Ishikawa (cell line): ENCODE measurements around the gene STEAP3.

Experiments used
- CEBPB ChIP-seq: IDR thresholded peaks from 2 replicates; pipeline ENCODE4 v1.6.1; 2012
- CREB1 ChIP-seq: IDR thresholded peaks from 2 replicates; pipeline ENCODE4 v1.6.1; 2012; ENCODE audit warnings: low read depth
- EGR1 ChIP-seq: IDR thresholded peaks from 2 replicates; pipeline ENCODE4 v1.6.1; 2012
- EP300 ChIP-seq: IDR thresholded peaks from 2 replicates; pipeline ENCODE4 v1.6.1; 2012; ENCODE audit warnings: borderline replicate concordance
- FOXM1 ChIP-seq: IDR thresholded peaks from 2 replicates; pipeline ENCODE4 v1.6.1; 2012; ENCODE audit warnings: low read depth, borderline replicate concordance
- NFIC ChIP-seq: IDR thresholded peaks from 2 replicates; pipeline ENCODE4 v1.6.1; 2012
- RAD21 ChIP-seq: IDR thresholded peaks from 2 replicates; pipeline ENCODE4 v1.6.1; 2012; ENCODE audit warnings: low read depth
- TAF1 ChIP-seq: IDR thresholded peaks from 2 replicates; pipeline ENCODE4 v1.6.1; 2012; ENCODE audit warnings: low read depth, mild to moderate bottlenecking
- TCF12 ChIP-seq: IDR thresholded peaks from 2 replicates; pipeline ENCODE4 v1.6.1; 2012; ENCODE audit warnings: low read depth
- TEAD4 ChIP-seq: IDR thresholded peaks from 2 replicates; pipeline ENCODE4 v1.6.1; 2012
- YY1 ChIP-seq: IDR thresholded peaks from 2 replicates; pipeline ENCODE4 v1.6.1; 2012; ENCODE audit warnings: low read depth
- ZBTB7A ChIP-seq: IDR thresholded peaks from 2 replicates; pipeline ENCODE4 v1.6.1; 2012; ENCODE audit warnings: low read depth
- TF ChIP-seq, protein P1 (sequence below): IDR thresholded peaks from 2 replicates; pipeline ENCODE4 v1.6.1; 2012; ENCODE audit warnings: low read depth, mild to moderate bottlenecking
- TF ChIP-seq, protein P2 (sequence below): IDR thresholded peaks from 2 replicates; pipeline ENCODE4 v1.6.1; 2012
- TF ChIP-seq, protein P3 (sequence below): IDR thresholded peaks from 2 replicates; pipeline ENCODE4 v1.6.1; 2012

STEAP3 gene

DNA sequence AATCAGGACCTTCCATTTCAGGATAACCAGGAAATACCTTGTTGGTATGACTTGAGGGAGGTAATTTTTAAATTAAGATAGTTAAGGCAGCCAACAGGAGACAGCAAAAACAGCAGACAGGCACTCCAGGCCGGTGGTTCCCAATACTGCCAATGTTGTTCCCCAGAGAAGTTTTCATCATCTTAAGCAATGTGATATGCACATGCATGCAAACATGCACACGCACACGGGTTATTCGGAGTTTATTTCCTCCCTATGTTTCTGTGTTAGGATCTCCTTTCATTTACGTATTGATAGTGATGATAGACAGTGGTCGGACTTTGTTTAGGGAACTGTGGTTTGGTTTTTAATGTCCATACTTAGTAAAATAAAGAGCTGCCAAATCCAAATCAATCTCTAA, 55.3 kb downstream of the STEAP3 start:
- TF ChIP-seq, protein P1, sequence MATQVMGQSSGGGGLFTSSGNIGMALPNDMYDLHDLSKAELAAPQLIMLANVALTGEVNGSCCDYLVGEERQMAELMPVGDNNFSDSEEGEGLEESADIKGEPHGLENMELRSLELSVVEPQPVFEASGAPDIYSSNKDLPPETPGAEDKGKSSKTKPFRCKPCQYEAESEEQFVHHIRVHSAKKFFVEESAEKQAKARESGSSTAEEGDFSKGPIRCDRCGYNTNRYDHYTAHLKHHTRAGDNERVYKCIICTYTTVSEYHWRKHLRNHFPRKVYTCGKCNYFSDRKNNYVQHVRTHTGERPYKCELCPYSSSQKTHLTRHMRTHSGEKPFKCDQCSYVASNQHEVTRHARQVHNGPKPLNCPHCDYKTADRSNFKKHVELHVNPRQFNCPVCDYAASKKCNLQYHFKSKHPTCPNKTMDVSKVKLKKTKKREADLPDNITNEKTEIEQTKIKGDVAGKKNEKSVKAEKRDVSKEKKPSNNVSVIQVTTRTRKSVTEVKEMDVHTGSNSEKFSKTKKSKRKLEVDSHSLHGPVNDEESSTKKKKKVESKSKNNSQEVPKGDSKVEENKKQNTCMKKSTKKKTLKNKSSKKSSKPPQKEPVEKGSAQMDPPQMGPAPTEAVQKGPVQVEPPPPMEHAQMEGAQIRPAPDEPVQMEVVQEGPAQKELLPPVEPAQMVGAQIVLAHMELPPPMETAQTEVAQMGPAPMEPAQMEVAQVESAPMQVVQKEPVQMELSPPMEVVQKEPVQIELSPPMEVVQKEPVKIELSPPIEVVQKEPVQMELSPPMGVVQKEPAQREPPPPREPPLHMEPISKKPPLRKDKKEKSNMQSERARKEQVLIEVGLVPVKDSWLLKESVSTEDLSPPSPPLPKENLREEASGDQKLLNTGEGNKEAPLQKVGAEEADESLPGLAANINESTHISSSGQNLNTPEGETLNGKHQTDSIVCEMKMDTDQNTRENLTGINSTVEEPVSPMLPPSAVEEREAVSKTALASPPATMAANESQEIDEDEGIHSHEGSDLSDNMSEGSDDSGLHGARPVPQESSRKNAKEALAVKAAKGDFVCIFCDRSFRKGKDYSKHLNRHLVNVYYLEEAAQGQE = no peak
- TF ChIP-seq FOXM1 (no peak), TEAD4 (no peak), CEBPB (no peak), RAD21 (no peak), ZBTB7A (no peak), EP300 (no peak), YY1 (no peak), NFIC (no peak), TAF1 (no peak), TCF12 (no peak), CREB1 (no peak), EGR1 (no peak)
- TF ChIP-seq, protein P2, sequence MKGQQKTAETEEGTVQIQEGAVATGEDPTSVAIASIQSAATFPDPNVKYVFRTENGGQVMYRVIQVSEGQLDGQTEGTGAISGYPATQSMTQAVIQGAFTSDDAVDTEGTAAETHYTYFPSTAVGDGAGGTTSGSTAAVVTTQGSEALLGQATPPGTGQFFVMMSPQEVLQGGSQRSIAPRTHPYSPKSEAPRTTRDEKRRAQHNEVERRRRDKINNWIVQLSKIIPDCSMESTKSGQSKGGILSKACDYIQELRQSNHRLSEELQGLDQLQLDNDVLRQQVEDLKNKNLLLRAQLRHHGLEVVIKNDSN = no peak
- TF ChIP-seq, protein P3, sequence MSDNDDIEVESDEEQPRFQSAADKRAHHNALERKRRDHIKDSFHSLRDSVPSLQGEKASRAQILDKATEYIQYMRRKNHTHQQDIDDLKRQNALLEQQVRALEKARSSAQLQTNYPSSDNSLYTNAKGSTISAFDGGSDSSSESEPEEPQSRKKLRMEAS = no peak

DNA sequence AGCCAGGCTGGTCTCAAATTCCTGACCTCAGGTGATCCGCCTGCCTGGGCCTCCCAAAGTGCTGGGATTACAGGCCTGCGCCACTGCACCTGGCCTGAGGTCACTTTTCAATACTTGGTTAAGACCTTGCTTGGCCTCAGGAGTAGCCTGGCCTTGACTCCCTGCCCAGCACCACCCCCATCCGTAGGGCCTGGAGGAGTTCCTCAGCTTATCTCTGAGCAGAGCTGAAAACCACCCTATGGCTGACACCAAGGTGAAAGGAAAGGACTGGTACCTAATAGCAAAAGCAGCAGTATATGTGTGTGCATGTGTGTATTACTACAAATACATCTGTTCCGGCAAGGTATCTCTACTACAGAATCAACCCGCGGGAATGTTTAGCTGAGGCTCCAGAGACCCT, 56.0 kb downstream of the STEAP3 start:
- TF ChIP-seq TCF12 (no peak), RAD21 (no peak), FOXM1 (no peak), TAF1 (no peak), EGR1 (no peak), ZBTB7A (no peak), CEBPB (no peak), YY1 (no peak)
- TF ChIP-seq, protein P3 = no peak
- TF ChIP-seq, protein P1 = no peak
- TF ChIP-seq, protein P2 = no peak

DNA sequence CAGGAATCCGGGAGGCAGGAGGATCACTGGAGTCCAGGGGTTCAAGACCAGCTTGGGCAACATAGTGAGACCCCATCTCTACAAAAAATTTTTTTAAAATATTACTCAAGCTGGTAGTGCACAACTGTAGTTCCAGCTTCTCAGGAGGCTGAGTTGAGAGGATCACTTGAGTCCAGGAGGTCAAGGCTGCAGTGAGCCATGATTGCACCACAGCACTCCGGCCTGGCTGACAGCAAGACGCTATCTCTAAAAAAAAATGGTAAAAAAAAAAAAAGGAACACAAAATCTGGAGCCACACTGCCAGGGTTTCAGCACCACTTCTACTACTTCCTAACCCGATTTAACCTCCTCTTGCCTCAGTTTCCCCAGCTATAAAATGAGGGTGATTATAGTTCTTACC, 57.0 kb downstream of the STEAP3 start:
- TF ChIP-seq CREB1 (no peak), ZBTB7A (no peak), EP300 (no peak), YY1 (no peak), TEAD4 (no peak), EGR1 (no peak), NFIC (no peak), TCF12 (no peak), TAF1 (no peak)
- TF ChIP-seq, protein P2 = no peak
- TF ChIP-seq, protein P3 = no peak
- TF ChIP-seq, protein P1 = no peak
